SKM-1 treated with dmso at 0.1 percent for 144 hours (cell line): ENCODE results near the gene HEYL.

Experiments used
- DNase-seq: peaks from one replicate; lab custom pipeline; 2025; ENCODE audit not compliant: unreplicated experiment; lab: John Stamatoyannopoulos, UW

The HEYL gene

GRCh38 chr1:39668111-39668510 lies 28.7 kb upstream of the HEYL start:
- DNase-seq = no peak

GRCh38 chr1:39666772-39667171 lies 27.3 kb upstream of the HEYL start:
- no peak for DNase-seq

GRCh38 chr1:39663559-39663958 lies 24.1 kb upstream of the HEYL start:
- DNase-seq = no peak

DNA sequence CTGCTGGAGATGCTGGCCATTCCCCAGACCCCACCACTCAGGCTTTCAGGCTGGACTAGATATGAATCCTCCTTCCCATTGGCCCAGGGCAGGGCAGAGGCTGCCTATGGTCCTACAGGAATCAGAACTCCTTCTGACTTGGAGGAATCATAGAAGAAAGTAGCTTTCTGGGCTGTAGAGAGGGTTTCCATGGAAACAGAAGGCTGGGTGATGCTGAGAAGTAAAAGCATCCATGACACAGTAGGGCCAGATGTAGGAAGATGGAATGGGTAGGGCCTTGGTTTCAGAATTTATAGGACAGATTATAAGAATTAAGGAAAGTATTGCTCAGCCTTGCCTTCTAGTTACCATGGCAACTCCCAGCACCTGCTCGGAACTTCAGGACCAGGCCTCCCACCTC lies 23.4 kb upstream of the HEYL start:
- DNase-seq = no peak

DNA sequence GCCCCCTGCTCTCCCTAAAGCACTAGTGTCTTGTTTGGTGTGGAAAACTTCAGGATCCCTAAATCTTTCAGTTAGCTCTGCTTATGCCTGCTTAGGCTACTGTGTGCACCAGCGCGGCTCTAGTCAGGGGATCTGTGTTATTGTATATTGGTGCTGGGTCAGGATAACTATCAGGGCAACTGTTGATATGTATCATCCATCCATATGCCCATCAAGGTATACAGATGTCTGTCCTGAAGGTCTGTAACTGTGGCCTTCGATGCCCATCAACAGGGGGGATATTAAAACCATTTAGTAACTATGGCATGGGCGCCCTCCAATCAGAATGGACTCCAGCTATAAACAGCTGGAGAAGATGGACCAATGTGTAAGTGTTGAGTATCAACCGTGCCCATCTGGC lies 20.1 kb upstream of the HEYL start:
- DNase-seq = no peak

- DNase-seq = no peak
Measured at GRCh38 chr1:39659110-39659509, 19.7 kb upstream of the HEYL start.

GRCh38 chr1:39657923-39658485 lies 18.6 kb upstream of the HEYL start:
- DNase-seq = peak; percentile 90

GRCh38 chr1:39657402-39657801 lies 18.0 kb upstream of the HEYL start:
- DNase-seq = no peak

DNA sequence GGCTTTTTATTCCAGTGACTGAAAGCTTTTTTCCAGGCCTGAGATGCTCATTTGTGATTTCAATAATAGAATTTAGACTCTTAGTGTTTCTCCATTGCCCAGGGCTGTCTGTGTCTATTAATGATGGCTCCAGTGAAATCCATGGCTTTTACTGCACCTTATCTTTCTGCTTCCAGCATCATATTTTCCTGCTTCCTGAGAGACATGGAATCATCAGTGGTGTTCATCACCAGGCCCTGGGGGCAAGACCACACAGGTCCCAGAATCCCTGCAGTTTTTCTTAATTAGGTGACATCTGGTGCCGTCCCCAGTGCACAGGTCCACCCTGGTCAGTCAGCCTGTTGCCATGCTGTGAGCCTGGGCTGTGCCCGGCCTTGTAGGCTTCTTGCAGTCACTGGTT lies 16.9 kb upstream of the HEYL start:
- no peak for DNase-seq

- DNase-seq = no peak
Measured at GRCh38 chr1:39655578-39656268, 16.3 kb upstream of the HEYL start.

- no peak for DNase-seq
Measured at GRCh38 chr1:39654291-39654690, 14.8 kb upstream of the HEYL start.

DNA sequence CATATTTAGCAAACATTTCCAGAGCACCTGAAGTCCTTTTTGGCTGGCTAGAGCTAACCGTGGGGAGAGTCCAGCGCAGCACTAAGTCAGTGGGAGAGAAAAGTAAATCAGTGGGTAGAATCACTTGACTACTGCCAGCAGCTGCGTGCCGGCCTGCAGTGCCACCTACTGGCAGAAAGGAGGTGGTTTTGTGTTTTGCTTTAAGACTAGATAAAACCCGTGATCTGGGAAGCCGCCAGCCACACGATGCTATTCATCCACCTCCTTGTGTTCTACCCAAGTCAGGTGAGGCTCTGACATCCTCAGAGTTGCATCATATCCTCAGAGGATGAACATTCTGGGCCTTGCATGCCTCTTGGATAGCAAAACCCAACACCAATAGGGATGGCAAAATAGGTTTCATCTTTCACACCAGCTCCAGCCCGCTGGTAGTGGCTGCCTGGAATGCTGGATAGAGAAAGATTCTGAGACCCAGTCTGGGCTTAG lies 14.1 kb upstream of the HEYL start:
- DNase-seq = peak; percentile 74

DNA sequence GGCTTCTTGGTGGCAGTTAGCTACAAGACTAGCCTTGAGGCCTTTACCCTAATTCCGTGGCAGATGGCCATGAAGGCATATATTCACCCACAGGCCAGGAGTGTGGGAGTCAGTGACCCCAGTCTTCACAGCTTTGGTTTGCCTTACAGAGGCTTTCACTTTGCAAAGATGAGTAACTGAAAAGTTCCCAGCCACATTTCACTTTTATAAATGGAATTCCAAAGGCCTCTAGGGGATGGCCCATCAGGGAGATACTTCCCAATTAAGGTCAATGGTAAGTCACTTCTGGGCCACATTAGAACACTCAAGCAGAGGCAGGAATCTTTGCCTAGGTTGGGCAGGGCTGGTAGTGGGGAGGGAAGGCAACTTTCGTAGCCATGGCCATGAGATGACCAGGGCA lies 13.1 kb upstream of the HEYL start:
- no peak for DNase-seq

DNA sequence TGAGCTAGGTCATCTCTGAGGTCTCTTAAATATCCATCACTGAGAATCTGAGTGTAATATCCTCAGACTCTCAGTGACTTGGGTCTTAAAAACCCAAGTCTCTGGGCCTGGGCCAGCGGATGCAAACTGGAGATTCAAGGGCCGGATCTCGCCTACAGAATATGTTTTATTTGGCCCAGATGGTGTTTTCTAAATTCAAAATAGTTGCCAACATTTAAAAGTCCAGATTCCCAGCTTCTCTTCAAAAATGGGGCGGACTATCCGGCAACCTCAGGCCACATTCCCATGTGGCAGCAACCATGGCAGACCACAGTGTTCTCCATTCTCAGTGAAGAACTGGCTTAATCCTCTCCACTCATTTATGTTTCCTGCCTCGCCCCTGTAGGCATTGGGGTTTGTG lies 12.7 kb upstream of the HEYL start:
- DNase-seq = no peak

DNA sequence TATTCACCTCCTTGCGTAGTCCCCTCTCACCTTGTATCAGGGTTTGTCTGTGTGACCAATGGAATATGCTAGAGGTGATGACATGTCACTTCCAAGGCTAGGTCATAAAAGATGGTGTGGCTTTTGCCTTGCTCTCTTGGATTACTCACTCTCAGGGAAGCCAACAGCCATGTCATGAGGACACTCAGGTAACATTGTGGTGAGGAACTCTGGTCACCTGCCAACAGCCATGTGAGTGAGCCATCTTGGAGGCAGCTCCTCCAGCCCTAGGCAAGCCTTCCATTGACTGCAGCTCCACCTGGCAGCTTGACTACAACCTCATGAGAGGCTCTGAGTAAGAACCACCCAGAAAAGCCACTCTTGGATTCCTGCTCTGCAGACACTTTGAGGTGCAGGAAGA lies 11.0 kb upstream of the HEYL start:
- DNase-seq = no peak

- DNase-seq = no peak
Measured at GRCh38 chr1:39649636-39650185, 10.3 kb upstream of the HEYL start.

DNA sequence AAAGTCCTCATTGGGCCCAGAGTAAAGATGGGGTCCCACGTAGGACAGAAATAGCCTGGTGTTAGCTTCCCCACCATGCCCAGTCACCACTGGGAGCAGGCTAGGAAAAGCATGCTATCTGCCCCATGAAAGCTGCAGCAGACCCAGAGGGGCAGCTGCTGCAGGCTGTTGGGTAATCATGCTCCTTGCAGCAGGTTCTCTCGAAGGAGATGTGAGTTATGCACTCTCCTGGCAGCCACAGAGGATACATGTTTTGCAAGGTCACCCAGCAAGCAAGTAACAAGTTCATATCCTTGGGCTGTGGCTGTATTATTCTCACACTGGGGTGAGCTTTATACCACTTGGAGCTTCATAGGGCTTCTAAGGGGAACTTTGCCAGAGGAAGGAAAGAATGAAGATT lies 9.1 kb upstream of the HEYL start:
- DNase-seq = no peak

GRCh38 chr1:39647247-39647646 lies 7.8 kb upstream of the HEYL start:
- no peak for DNase-seq

- DNase-seq = no peak
Measured at GRCh38 chr1:39646232-39647081, 7.0 kb upstream of the HEYL start.

GRCh38 chr1:39645411-39646043 lies 6.1 kb upstream of the HEYL start:
- no peak for DNase-seq

DNA sequence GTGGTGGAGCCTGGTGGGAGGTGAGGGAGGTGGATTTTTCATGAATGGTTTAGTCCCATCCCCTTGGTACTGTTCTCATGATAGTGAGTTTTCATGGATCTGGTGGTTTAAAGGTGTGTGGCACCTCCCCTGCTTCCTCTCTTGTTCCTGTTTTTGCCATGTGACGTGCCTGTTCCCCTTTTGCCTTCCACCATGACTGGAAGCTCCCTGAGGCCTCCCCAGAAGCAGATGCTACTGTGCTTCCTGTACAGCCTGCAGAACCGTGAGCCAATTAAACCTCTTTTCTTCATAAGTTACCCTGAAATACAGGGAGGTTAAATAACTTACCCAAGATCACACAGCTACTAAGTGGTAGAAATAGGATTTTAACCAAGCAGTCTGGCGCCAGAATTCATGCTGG lies 4.3 kb upstream of the HEYL start:
- no peak for DNase-seq
